Neural cell (in vitro differentiated cells): ENCODE data around the gene COL2A1.

Experiments
- CTCF ChIP-seq: fragments of 450-650 bp; IDR thresholded peaks from 2 replicates; pipeline ENCODE4 v1.5.1; 2014; ENCODE audit warnings: antibody characterized with exemption, mild to moderate bottlenecking, moderate library complexity; ENCODE audit not compliant: poor library complexity, severe bottlenecking
- EZH2 ChIP-seq: fragments of 200-600, 300-800 bp; shearing (Covaris generic), sonication (generic); IDR thresholded peaks from 2 replicates; pipeline ENCODE4 v1.6.1; 2014; ENCODE audit warnings: antibody characterized with exemption, low read length, borderline replicate concordance, mild to moderate bottlenecking; ENCODE audit not compliant: insufficient read depth, poor library complexity, severe bottlenecking
- RAD21 ChIP-seq: fragments of 450-650 bp; conservative IDR thresholded peaks from 2 replicates; pipeline ENCODE4 v1.6.1; 2014; ENCODE audit warnings: antibody characterized with exemption, mild to moderate bottlenecking, moderate library complexity
- TAF1 ChIP-seq: IDR thresholded peaks from 2 replicates; pipeline ENCODE4 v1.6.1; 2012; ENCODE audit warnings: low read depth
- TF ChIP-seq, protein P1 (sequence below): IDR thresholded peaks from 2 replicates; pipeline ENCODE4 v1.6.1; 2012; ENCODE audit warnings: borderline replicate concordance

DNA sequence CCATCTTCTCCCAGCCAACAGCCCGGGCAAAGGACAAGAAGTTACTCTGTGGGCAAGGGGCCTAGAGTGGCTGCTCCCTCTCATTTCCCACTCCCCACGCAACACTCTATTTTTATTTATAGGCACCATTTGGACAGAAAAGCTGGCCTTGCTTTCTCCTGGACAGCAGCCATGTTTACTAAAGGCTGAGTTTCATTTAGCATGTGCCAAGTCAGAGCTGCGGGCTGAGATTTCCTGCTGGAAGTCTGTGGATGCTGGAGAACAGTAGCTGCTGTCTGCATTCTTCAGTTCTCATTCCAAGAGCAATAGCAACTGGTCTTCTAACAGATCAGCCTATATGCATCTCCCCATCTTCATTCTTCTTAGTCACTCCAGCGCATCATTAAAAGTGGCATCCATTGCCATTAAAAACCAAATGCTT lies 8.3 kb downstream of the COL2A1 start:
- TF ChIP-seq, protein P1, sequence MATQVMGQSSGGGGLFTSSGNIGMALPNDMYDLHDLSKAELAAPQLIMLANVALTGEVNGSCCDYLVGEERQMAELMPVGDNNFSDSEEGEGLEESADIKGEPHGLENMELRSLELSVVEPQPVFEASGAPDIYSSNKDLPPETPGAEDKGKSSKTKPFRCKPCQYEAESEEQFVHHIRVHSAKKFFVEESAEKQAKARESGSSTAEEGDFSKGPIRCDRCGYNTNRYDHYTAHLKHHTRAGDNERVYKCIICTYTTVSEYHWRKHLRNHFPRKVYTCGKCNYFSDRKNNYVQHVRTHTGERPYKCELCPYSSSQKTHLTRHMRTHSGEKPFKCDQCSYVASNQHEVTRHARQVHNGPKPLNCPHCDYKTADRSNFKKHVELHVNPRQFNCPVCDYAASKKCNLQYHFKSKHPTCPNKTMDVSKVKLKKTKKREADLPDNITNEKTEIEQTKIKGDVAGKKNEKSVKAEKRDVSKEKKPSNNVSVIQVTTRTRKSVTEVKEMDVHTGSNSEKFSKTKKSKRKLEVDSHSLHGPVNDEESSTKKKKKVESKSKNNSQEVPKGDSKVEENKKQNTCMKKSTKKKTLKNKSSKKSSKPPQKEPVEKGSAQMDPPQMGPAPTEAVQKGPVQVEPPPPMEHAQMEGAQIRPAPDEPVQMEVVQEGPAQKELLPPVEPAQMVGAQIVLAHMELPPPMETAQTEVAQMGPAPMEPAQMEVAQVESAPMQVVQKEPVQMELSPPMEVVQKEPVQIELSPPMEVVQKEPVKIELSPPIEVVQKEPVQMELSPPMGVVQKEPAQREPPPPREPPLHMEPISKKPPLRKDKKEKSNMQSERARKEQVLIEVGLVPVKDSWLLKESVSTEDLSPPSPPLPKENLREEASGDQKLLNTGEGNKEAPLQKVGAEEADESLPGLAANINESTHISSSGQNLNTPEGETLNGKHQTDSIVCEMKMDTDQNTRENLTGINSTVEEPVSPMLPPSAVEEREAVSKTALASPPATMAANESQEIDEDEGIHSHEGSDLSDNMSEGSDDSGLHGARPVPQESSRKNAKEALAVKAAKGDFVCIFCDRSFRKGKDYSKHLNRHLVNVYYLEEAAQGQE: no peak
- TF ChIP-seq CTCF: no peak
- TF ChIP-seq EZH2: no peak
- TF ChIP-seq RAD21: no peak
- no peak for TF ChIP-seq TAF1
